C4-2B (cell line): ENCODE data around the gene C6orf118.

Experiments used
- H3K27ac ChIP-seq: fragments of 450-650 bp; 2 replicates; pipeline ENCODE4 v1.5.1; 2017
- ZFX ChIP-seq: fragments of 450-650 bp; IDR thresholded peaks from 2 replicates; pipeline ENCODE4 v1.6.1; 2017
- TF ChIP-seq, protein P1 (sequence below): fragments of 450-650 bp; conservative IDR thresholded peaks from 2 replicates; pipeline ENCODE4 v1.5.1; 2017; ENCODE audit warnings: mild to moderate bottlenecking

The C6orf118 gene

DNA sequence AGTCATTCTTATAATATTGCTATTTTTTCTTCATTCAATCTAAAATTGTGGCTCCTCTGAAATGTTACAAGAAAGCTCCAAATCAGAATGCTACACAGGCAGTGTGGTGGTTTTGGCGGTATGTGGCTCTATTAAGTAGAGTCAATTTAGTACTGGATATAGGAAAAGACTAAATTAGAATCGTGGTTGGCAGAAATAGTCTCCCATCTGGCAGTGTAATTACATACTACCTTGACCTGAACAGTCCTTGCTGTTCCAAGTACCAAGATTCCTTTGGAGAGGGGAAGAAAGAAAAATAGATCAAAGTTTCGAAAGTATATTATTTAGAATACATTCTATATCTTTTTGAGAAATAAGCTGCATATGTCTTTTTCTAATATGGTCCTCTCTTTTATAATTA is 78.2 kb downstream of the C6orf118 start:
- H3K27ac ChIP-seq: no peak overlapping the region
- TF ChIP-seq, protein P1, sequence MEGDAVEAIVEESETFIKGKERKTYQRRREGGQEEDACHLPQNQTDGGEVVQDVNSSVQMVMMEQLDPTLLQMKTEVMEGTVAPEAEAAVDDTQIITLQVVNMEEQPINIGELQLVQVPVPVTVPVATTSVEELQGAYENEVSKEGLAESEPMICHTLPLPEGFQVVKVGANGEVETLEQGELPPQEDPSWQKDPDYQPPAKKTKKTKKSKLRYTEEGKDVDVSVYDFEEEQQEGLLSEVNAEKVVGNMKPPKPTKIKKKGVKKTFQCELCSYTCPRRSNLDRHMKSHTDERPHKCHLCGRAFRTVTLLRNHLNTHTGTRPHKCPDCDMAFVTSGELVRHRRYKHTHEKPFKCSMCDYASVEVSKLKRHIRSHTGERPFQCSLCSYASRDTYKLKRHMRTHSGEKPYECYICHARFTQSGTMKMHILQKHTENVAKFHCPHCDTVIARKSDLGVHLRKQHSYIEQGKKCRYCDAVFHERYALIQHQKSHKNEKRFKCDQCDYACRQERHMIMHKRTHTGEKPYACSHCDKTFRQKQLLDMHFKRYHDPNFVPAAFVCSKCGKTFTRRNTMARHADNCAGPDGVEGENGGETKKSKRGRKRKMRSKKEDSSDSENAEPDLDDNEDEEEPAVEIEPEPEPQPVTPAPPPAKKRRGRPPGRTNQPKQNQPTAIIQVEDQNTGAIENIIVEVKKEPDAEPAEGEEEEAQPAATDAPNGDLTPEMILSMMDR: no peak
- TF ChIP-seq ZFX: no peak
